Karpas-422 (cell line): ENCODE measurements around the gene CC2D1A. TPM values are rescaled to one million over a fixed set of nuclear protein-coding genes. Genes with fewer than 3 reads are reported as not detected.
"Not testable (repeated sequence)": the region's sequence is repeated elsewhere in the genome, so short reads cannot be mapped to it uniquely, and the experiment has no call there.

Source experiments
- DNase-seq: peaks from one replicate; pipeline ENCODE4 v3.0.0-alpha.2; 2015
- H2AFZ ChIP-seq: fragments of 200-600 bp; sonication (generic); 2 replicates; pipeline ENCODE4 v1.6.1; 2014; ENCODE audit warnings: antibody characterized with exemption, low read length, mixed read lengths
- H3K27ac ChIP-seq: fragments of 200-600 bp; sonication (generic); 2 replicates; pipeline ENCODE4 v1.5.1; 2014; ENCODE audit warnings: mild to moderate bottlenecking, low read length, moderate library complexity
- H3K27me3 ChIP-seq: fragments of 200-600 bp; sonication (generic); 2 replicates; pipeline ENCODE4 v1.6.1; 2014; ENCODE audit warnings: low read length, mixed read lengths
- H3K36me3 ChIP-seq: fragments of 200-600 bp; sonication (generic); 2 replicates; pipeline ENCODE4 v1.6.1; 2014; ENCODE audit warnings: low read length, mixed read lengths; ENCODE audit not compliant: insufficient read depth
- H3K4me1 ChIP-seq: fragments of 200-600 bp; sonication (generic); 2 replicates; pipeline ENCODE4 v1.6.1; 2014; ENCODE audit warnings: mild to moderate bottlenecking, low read length, mixed read lengths
- H3K4me2 ChIP-seq: fragments of 200-600 bp; sonication (generic); 2 replicates; pipeline ENCODE4 v1.6.1; 2014; ENCODE audit warnings: low read length, low read depth, mild to moderate bottlenecking; ENCODE audit not compliant: poor library complexity, severe bottlenecking
- H3K4me3 ChIP-seq: fragments of 200-600 bp; sonication (generic); 2 replicates; pipeline ENCODE4 v1.5.1; 2014; ENCODE audit warnings: mild to moderate bottlenecking, antibody characterized with exemption, low read length, mixed read lengths
- H3K79me2 ChIP-seq: fragments of 200-600 bp; sonication (generic); 2 replicates; pipeline ENCODE4 v1.6.1; 2014; ENCODE audit warnings: mild to moderate bottlenecking, low read length, mixed read lengths
- H3K9ac ChIP-seq: fragments of 200-600 bp; sonication (generic); 2 replicates; pipeline ENCODE4 v1.6.0; 2014; ENCODE audit warnings: low read length
- H3K9me2 ChIP-seq: fragments of 200-600 bp; sonication (generic), shearing (Covaris generic); replicated peaks from 2 replicates; pipeline ENCODE4 v1.6.0; 2014; ENCODE audit warnings: mild to moderate bottlenecking, low read length, moderate library complexity; ENCODE audit not compliant: insufficient read depth
- H3K9me3 ChIP-seq: fragments of 300-700, 200-600 bp; sonication (generic); 2 replicates; pipeline ENCODE4 v1.6.1; 2014; ENCODE audit warnings: low read length, mixed read lengths
- H4K20me1 ChIP-seq: fragments of 200-600 bp; sonication (generic); 2 replicates; pipeline ENCODE4 v1.6.1; 2014; ENCODE audit warnings: mild to moderate bottlenecking, antibody characterized with exemption, low read length, low read depth; ENCODE audit not compliant: insufficient read depth
- total RNA-seq: library from RNA; depleted of rRNA; stranded (reverse); fragments of >200 nt; shearing (Covaris generic); gene quantifications from 2 replicates; pipeline ENCODE4 v1.2.3, GENCODE V29; 2014; ENCODE audit warnings: low replicate concordance

CC2D1A gene
- total RNA-seq, 1 experiment from 2014 or later = 9.9 TPM

DNA sequence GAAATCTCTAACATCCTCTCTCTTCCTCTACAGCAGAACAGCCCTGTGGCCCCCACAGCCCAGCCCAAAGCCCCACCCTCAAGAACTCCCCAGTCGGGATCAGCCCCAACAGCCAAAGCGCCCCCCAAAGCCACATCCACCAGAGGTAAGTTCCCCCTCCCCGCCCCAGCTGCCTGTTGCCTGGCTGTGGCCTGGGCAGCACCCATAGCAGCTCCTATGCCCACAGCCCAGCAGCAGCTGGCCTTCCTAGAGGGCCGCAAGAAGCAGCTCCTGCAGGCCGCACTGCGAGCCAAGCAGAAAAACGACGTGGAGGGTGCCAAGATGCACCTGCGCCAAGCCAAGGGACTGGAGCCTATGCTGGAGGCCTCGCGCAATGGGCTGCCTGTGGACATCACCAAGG, 14.5 kb downstream of the CC2D1A start:
- Histone ChIP-seq H3K27me3 (no peaks in the 10 kb centered on the region), H3K4me3 (no peak overlapping the region), H3K36me3 (peaks cover 34% of the 10 kb centered on the region), H3K27ac (no peak overlapping the region), H2AFZ (no peak overlapping the region), H4K20me1 (no peaks in the 10 kb centered on the region), H3K9me2 (no peaks in the 10 kb centered on the region), H3K4me2 (no peak overlapping the region), H3K9me3 (peaks cover 5% of the 10 kb centered on the region), H3K9ac (no peak overlapping the region), H3K79me2 (no peaks in the 10 kb centered on the region), H3K4me1 (no peaks in the 10 kb centered on the region)
- no peak for DNase-seq

- Histone ChIP-seq H3K9ac (no peak overlapping the region), H3K36me3 (peaks cover 34% of the 10 kb centered on the region), H3K4me1 (no peaks in the 10 kb centered on the region), H4K20me1 (no peaks in the 10 kb centered on the region), H3K4me2 (no peak overlapping the region), H3K4me3 (no peak overlapping the region), H3K79me2 (no peaks in the 10 kb centered on the region), H3K9me2 (no peaks in the 10 kb centered on the region), H3K27ac (no peak overlapping the region), H3K9me3 (peaks cover 5% of the 10 kb centered on the region), H3K27me3 (no peaks in the 10 kb centered on the region), H2AFZ (no peak overlapping the region; the same call in 1 of the 2 replicates)
- peak; percentile 90 for DNase-seq
Observed at GRCh38 chr19:13920940-13921747, 15.1 kb downstream of the CC2D1A start.

DNA sequence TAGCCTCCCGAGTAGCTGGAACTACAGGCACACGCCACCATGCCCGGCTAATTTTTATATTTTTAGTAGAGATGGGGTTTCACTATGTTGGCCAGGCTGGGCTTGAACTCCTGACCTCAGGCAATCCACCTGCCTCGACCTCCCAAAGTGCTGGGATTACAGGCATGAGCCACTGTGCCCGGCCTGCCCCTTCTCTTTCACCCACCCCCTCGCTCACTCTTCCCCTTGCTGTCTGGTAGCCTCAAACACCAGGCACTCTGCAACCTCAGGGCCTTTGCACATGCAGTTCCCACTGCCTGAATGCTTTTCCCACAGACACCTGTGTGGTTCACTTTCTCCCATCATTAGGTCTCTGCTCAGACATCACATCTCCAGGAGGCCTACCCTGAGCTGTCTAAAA, 16.1 kb downstream of the CC2D1A start:
- peaks cover 34% of the 10 kb centered on the region for H3K36me3 ChIP-seq
- H3K79me2 ChIP-seq, H3K4me1 ChIP-seq, H4K20me1 ChIP-seq, H3K9me2 ChIP-seq, H3K4me3 ChIP-seq, H3K27ac ChIP-seq, DNase-seq, H3K9me3 ChIP-seq, H3K4me2 ChIP-seq, H3K27me3 ChIP-seq, H2AFZ ChIP-seq, H3K9ac ChIP-seq: not testable (repeated sequence)

- Histone ChIP-seq H2AFZ (no peak overlapping the region), H3K36me3 (peaks cover 34% of the 10 kb centered on the region), H3K9ac (no peak overlapping the region), H3K4me2 (no peak overlapping the region), H3K9me2 (no peaks in the 10 kb centered on the region), H4K20me1 (no peaks in the 10 kb centered on the region), H3K4me3 (no peak overlapping the region), H3K27ac (no peak overlapping the region), H3K27me3 (no peaks in the 10 kb centered on the region), H3K9me3 (peaks cover 5% of the 10 kb centered on the region), H3K79me2 (no peaks in the 10 kb centered on the region), H3K4me1 (no peaks in the 10 kb centered on the region)
- no peak for DNase-seq
Observed at GRCh38 chr19:13923194-13923987, 17.4 kb downstream of the CC2D1A start.

GRCh38 chr19:13926010-13926409, 20.0 kb downstream of the CC2D1A start:
- H3K27me3 ChIP-seq = no peaks in the 10 kb centered on the region
- no peaks in the 10 kb centered on the region; the same call in 1 of the 2 replicates for H3K9me3 ChIP-seq
- H3K4me3 ChIP-seq = no peak overlapping the region
- H2AFZ ChIP-seq = no peak overlapping the region
- no peak overlapping the region for H3K9ac ChIP-seq
- H3K4me2 ChIP-seq = no peak overlapping the region
- no peak overlapping the region for H3K27ac ChIP-seq
- no peaks in the 10 kb centered on the region for H3K79me2 ChIP-seq
- DNase-seq = no peak
- H4K20me1 ChIP-seq = no peaks in the 10 kb centered on the region
- peaks cover 13% of the 10 kb centered on the region for H3K36me3 ChIP-seq
- H3K4me1 ChIP-seq = no peaks in the 10 kb centered on the region
- no peaks in the 10 kb centered on the region for H3K9me2 ChIP-seq

DNA sequence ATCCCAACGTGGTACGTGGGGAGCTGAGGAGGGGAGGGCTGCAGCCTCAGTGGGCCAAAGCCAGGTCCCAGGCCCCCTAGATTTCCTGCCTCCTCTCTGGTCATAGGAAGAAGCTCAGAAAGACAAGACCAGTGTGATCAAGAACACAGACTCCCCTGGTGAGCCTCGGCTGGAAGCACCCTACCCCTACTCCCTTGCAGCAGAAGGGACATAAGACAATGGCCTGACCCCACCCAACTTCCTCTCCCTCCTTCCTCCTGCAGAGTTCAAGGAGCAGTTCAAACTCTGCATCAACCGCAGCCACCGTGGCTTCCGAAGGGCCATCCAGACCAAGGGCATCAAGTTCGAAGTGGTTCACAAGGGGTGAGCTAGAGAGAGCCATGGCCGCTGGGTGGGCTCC, 20.7 kb downstream of the CC2D1A start:
- Histone ChIP-seq H3K4me1 (no peaks in the 10 kb centered on the region), H4K20me1 (no peaks in the 10 kb centered on the region), H3K9ac (no peak overlapping the region), H3K27me3 (no peaks in the 10 kb centered on the region), H3K27ac (no peak overlapping the region), H3K9me2 (no peaks in the 10 kb centered on the region), H3K79me2 (no peaks in the 10 kb centered on the region), H3K4me3 (no peak overlapping the region), H2AFZ (no peak overlapping the region), H3K9me3 (no peaks in the 10 kb centered on the region), H3K36me3 (peaks cover 6% of the 10 kb centered on the region), H3K4me2 (no peak overlapping the region)
- DNase-seq = no peak

GRCh38 chr19:13929340-13929739, 23.3 kb downstream of the CC2D1A start:
- H2AFZ ChIP-seq = no peak overlapping the region
- no peaks in the 10 kb centered on the region for H3K79me2 ChIP-seq
- H3K9me3 ChIP-seq = no peaks in the 10 kb centered on the region
- no peak overlapping the region for H3K4me3 ChIP-seq
- no peaks in the 10 kb centered on the region for H3K27me3 ChIP-seq
- no peak overlapping the region for H3K27ac ChIP-seq
- H3K36me3 ChIP-seq = no peaks in the 10 kb centered on the region
- DNase-seq = no peak
- H3K9me2 ChIP-seq = no peaks in the 10 kb centered on the region
- H3K4me2 ChIP-seq = no peak overlapping the region
- no peak overlapping the region for H3K9ac ChIP-seq
- no peaks in the 10 kb centered on the region for H4K20me1 ChIP-seq
- no peaks in the 10 kb centered on the region for H3K4me1 ChIP-seq

DNA sequence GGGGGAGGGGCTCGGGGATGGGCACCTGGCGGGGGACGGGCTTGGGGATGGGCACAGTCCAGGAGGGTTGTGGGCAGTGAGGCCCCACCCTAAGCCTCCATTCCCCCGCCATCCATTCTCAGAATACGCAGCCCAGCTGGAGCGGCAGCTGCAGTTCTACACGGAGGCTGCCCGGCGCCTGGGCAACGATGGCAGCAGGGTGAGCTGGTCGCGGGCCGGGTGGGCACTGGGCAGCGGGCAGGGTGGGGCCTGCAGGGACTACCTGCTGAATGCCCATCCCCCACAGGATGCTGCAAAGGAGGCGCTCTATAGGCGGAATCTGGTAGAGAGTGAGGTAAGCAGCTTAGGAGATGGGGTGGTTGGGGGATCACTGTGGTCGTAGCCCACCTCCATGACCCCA, 24.0 kb downstream of the CC2D1A start:
- Histone ChIP-seq H3K27ac (no peak overlapping the region), H3K4me3 (no peak overlapping the region), H3K36me3 (no peaks in the 10 kb centered on the region), H3K27me3 (no peaks in the 10 kb centered on the region), H3K79me2 (no peaks in the 10 kb centered on the region), H2AFZ (no peak overlapping the region), H3K9me2 (no peaks in the 10 kb centered on the region), H3K4me1 (no peaks in the 10 kb centered on the region), H4K20me1 (no peaks in the 10 kb centered on the region), H3K4me2 (no peak overlapping the region), H3K9ac (no peak overlapping the region), H3K9me3 (no peaks in the 10 kb centered on the region)
- no peak for DNase-seq
